Erythroblast (primary cell): Measurements from ENCODE around the gene G6PD.
"Not testable (repeated sequence)": the region's sequence is repeated elsewhere in the genome, so short reads cannot be mapped to it uniquely, and the experiment has no call there.

ENCODE experiments used
- DNase-seq, 2 experiments: peaks; one replicate each; lab custom pipeline; 2025; lab: John Stamatoyannopoulos, UW
- GATA1 ChIP-seq: IDR thresholded peaks from 2 replicates; pipeline ENCODE4 v1.6.1; 2011; ENCODE audit warnings: low read depth, mild to moderate bottlenecking, control low read depth, low read length, moderate library complexity
- POLR2A ChIP-seq: IDR thresholded peaks from 2 replicates; pipeline ENCODE4 v1.6.1; 2011; ENCODE audit warnings: mild to moderate bottlenecking, low read length

Gene G6PD

DNA sequence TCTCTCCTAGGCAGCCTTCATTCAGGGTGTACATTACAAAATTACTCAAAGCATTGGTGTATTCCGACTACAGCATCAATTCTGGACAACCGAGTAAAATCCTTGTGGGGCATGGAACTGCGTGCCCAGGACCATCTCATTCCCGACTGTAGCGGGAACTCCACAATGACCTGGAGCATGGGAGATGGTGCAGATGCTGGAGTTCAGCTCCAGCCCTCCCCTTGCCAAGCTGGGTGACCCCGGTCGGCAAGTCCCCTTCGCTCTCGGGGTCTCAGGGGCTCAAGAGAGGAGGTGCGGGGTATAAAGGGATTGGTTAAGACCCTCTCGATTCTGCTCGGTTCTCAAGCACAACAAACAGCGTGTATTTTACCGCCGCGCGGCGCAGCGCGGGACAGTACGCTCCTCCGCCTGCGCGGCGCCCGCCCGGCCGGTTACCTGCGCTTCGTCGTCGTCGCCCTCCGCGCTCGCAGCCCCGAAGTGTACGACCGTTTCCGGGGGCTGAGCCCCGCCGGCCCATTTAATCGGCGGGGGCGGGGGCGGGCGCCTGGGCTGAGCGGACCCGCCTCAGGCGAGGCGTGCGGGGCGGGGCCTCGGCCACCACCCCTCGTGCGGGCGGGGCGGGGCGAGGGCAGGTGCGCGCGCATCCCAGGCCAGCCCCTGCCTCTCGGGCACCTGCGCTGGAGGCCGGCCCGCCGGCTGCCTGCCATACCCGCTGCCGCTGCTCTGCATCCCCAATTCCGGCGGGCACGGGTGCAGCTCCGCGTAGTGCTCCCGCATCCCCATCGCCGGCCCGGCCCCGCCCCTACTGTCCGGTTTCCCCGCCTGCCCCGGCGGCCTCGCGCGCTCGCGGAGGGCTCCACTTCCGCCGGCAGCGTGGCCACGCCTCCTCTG is at the start of gene G6PD:
Gene G6PD, minus strand, starts transcription at position 493 of the 891 bp plus-strand sequence. CDS start 691 bp downstream, outside the sequence.
- DNase-seq = peak; percentile 88 to 93
- TF ChIP-seq GATA1 = no peak
- TF ChIP-seq POLR2A = peak; percentile 57

DNA sequence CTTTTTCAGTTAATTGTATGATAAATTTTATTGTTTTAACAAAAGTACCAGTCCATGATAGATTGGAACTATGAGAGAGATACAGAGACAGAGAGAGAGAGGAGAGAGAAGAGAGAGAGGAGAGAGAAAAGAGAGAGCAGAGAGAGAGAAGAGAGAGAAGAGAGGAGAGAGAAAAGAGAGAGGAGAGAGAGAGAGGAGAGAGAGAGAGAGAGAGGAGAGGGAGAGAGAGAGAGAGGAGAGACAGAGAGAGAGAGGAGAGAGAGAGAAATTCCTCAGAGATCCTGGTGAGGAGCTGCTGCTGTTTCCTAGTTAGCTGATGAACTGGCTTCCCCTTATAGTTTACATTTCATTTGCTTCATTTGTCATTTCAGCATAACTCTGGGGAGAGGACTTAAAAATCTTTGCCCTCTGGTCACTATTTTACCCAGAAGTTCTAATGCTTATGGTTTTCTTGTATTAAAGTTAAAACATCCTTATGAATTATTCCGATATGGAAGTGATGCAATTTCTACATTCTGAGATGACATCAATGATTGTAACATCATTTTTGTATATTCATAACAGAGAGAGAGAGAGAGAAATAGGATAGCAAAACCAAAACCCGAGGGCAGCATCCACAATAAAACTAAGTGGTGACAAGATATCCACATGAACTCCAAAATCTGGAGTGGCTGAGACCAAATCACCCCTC is 49.1 kb upstream of the G6PD start:
- TF ChIP-seq GATA1 (no peak), POLR2A (no peak)
- DNase-seq = no peak

DNA sequence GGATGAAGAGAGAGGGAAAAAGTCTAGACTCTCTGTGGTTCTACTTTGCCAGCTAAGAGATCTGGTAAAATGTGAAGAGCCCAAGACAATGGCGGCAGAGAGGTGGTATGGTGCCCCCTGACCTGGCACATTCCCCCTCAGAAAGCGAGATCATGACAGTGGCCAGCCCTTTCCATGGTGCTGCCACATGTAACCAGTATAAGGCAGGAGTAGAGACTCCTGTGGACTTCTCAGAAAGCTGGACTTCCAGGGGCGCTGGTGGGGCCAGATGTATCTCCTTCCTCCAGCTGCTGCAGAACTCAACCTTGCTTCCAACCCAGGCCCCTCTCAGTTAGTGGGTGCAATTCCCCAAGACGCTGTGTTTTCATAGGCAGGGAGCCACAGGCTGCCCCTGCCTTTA is 47.8 kb upstream of the G6PD start:
- no peak for TF ChIP-seq POLR2A
- no peak for TF ChIP-seq GATA1
- DNase-seq = no peak

DNA sequence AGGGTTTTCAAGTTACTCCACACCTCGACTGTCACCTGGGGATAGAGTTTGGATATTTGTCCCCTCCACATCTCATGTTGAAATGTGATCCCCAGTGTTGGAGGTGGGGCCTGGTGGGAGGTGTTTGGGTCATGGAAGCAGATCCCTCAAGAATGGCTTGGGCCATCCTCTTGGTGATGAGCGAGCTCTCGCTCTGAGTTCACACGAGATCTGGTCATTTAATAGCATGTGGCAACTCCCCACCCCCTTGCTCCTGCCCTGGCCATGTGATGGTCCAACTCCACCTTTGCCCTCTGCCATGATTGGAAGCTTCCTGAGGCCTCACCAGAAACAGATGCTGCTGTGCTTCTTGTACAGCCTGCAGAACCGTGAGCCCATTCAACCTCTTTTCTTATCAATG is 46.6 kb upstream of the G6PD start:
- TF ChIP-seq GATA1 = no peak
- TF ChIP-seq POLR2A = no peak
- DNase-seq = no peak

DNA sequence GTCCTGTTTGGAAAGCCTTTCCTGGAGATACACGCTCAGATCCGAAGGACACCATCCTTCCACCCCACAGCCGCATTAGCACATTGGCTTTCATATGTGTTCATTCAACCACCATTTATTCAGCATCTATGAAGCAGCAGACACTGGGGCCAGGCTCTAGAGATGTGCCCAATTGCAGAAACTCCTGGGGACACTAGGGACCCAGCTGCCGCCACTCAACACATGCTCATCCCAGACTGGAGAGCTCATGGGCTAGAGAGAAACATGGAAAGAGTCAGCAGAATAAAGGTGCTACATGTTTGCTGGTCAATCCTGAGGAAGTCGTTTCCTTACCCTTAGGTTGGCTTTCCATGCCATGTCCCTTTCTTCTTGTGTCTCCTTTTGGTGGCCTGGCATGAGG is 45.9 kb upstream of the G6PD start:
- no peak for TF ChIP-seq POLR2A
- no peak for TF ChIP-seq GATA1
- DNase-seq = no peak

DNA sequence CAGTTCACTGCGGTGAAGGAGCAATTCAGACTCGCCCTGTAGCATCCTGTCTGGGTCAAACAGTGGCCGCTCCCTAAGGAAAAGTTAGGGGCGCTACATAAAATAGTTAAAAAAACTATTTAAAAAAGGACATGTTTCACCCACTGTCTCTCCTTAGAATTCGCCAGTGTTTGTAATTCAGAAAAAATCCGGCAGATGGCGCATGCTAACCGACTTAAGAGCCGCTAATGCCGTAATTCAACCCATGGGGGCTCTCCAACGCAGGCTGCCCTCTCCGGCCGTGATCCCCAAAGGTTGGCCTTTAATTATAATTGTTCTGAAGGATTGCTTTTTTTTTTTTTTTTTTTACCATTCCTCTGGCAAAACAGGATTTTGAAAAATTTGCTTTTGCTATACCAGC is 43.8 kb upstream of the G6PD start:
- DNase-seq = not testable (repeated sequence)

DNA sequence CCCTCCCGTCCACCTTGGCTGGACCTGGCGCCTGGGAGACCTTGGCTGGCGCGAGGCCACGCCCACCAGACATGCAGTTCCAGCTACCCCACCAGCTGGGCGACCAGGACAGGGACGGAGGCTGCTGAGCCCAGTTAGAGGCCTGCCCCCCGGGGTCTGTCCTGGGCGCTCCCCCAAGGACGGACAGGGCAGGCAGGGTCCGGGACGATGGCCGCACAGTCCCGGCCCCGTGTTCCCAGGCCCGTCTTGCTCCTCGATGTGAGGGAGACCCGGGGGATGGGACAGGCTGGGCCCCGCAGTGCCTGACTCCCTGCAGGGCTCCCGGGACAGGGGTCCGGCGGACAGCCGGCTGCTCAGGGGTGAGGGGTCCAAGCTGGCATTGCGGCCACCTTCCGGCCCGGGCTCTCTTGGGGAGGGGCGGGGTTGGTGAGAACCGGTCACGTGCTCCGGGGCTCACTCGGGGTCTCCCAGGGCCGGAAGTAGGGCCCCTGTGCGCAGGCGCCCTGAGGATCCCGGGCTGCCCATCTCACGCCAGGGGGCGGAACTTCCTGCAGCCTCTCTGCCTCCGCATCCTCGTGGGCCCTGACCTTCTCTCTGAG is 38.0 kb upstream of the G6PD start, which contains the start of gene CTAG1A:
Gene CTAG1A, plus strand, starts transcription at position 549 of the 599 bp plus-strand sequence. CDS start 74 bp downstream, outside the sequence.
- not testable (repeated sequence) for DNase-seq

DNA sequence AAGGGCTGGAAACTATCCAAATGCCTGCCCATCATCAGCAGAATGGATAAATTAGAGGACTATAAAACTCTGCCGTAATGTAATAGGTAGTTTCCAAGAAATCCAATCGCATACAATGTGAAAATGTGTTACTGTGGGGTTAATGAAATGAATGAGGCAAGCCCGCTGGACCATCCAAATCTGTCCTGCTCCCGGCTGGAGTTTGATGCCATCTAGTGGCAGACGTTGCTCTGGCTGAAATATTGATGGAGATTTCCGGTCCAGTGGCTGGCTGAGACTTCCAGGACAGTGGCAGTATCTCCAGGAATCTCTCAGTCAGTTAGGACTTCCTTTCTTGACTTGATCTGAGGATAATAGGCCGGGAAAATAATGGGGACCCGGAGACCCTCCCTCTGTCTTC is 36.3 kb upstream of the G6PD start:
- not testable (repeated sequence) for DNase-seq

DNA sequence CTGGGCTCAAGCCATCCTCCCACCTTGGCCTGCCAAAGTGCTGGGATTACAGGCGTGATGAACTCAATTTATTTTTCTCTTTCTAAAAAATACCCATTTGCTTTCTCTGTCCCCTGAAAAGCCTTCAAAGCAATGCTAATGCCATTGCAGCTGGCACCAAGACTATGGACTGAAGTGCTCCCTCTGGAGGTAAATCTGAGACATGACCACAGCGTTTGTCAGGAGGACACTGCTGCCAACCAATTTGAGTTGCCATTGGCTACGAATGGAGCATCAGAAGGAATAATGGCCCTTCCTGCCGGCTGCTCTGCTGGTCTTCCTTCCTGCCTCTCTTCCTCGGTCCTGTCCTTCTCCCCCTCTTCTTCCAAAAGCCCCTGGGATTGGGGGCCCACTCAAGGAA is 28.4 kb upstream of the G6PD start:
- DNase-seq = not testable (repeated sequence)

DNA sequence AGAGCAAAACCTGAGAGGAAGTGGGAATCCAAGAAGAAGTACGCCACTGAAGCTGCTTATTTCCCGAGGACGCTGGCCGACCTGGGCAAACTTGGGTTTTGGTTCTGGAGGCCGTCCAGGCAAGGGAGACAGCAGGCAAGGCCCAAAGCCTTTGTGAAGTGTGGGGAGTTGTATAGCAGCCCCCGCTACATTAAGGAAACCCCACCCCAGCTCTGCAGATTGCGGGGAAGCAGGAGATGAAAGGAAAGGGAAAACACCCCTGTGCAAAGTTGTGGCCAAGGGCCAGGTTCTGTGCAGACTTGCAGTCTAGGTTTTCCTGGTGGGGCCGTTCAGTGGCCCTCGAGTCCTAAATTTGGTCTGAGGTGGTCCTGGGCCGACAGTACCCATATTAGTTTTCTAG is 26.4 kb upstream of the G6PD start:
- DNase-seq = not testable (repeated sequence)

DNA sequence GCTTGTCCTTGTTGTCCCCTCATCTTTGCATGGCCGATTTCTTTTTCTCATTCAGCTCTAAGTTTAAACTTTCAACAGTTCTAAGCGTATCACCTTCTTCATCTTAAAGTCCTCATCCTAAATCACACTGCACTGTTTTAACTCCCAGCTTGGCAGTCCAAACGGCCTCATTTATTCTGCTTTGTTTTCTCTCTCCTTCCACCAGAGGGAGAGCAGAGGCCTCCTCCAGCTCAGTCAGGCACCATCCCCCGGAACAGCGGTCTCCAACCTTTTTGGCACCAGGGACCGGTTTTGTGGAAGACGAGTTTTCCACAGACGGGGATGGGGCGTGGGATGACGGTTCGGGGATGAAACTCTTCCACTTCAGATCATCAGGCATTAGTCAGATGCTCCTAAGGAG is 23.7 kb upstream of the G6PD start:
- DNase-seq = not testable (repeated sequence)

DNA sequence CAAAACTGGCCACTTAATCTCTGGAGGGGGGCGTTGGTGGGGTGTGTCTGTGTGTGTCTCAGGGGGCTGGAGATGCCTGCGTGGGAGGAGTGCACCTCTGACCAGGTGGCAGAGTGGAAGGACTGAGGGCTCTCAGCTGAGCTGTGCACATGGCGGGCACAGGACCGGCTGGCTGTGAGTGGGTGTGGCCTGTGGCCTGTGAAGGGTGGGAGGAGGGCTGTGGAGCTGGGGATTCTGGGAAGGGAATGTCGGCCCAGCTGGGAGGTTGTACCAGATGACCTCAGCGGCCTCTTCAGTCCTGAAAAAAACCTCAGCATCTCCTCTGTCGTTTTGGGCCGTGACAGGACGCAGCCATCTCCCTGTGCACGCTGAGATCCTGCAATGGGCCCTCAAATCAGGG is 15.6 kb upstream of the G6PD start:
- DNase-seq = not testable (repeated sequence)

DNA sequence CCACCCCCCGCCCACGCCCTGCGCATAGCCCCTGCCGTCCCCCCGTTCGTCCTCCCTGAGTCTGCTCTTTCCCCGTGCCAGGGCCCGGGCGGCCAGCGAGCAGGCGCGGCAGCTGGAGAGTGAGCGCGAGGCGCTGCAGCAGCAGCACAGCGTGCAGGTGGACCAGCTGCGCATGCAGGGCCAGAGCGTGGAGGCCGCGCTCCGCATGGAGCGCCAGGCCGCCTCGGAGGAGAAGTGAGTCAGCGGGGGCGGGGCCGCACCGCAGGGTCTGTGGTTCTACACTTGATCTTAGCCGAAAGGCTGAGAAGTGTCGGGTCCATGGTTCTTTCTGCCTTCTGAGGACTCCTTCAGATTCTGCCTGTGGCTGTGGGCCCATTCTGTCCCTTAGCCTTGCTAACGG is 13.7 kb upstream of the G6PD start:
- DNase-seq = not testable (repeated sequence)

DNA sequence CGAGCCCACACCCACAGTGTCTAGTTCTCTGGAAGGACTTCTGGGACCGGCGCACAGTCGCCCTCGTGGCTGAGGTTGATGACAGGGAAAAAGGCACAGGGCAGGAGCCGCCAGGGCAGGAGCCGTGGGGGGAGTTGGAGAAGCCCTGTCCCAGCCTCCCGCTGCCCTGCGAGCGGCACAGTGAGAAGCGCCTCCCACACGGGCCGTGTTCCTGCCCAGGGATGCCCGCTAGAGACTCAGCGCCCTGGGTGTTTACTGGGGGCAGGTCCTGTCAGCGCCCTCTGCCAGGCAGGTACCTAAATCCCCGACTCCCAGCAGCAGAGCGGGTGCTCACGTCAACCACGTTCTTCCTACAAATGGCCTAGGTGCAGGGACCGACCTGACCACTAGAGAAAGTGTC is 12.2 kb upstream of the G6PD start:
- not testable (repeated sequence) for DNase-seq

DNA sequence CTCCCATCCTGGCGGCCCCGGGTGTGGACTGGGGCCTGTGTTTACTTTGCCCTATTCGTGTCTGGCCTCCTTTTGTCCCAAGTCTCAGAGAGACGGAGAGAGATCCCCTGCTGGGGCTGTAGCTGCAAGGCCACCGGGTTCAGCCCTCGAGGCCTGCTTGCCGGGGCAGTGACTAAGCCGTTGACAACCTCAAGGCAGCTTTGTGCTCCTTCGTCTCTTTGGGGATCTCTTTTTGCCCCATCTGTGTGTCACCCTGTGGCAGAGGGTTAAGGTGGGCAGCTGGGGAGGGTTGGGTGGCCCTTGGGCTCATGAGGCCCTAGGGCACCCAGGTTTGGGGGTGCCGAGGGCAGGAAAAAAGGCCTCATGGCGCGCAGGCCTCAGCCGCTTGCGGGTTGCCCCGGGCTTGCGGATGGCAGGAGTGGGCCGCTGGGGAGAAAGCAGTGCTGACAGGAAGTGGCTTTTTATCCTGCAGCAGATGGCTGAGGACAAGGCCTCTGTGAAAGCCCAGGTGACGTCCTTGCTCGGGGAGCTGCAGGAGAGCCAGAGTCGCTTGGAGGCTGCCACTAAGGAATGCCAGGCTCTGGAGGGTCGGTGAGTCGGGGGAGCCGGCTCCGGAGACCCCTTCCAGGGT is 11.5 kb upstream of the G6PD start:
- DNase-seq = not testable (repeated sequence)

DNA sequence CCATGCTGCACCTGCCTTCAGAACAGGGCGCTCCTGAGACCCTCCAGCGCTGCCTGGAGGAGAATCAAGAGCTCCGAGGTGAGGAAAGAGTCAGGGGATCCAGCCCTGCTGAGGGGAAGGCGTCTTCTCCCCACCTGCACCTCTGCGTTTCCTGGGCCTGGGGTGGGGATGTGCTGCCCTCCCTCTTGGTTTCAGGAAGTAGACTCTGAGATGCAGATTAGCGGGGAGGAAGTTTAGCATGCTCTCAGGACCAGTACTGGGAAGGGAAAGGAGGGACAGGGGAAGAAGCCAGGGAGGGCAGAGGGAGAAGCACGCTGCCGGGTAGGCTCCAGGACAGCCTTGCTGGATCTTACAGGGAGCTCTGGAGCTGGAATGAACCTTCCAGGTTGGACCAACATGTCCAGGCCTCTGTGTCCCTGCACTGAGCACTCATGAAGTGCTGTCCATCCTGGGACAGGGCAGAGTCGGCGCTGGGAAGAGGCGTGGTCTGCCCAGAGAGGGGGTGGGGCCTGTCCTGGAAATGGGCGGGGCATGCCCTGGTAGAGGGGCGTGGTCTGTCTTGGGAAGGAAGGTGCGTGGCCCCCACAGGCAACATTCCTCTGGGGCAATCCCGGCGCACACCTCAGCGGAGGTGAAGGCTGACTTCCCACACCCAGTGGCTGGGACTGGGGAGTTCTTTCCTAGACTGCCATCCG is 5.6 kb upstream of the G6PD start:
- not testable (repeated sequence) for DNase-seq
